GM10847 (cell line): ENCODE measurements around the gene COG2.

Source experiments
- POLR2A ChIP-seq: IDR thresholded peaks from 2 replicates; pipeline ENCODE4 v1.6.1; 2011; ENCODE audit not compliant: insufficient read length; ENCODE audit errors: extremely low read depth

Gene COG2

GRCh38 chr1:230690101-230690500, 47.8 kb downstream of the COG2 start:
- TF ChIP-seq POLR2A, result no peak

- no peak for TF ChIP-seq POLR2A
These were observed 49.3 kb downstream of the COG2 start for GRCh38 chr1:230691615-230692014.

GRCh38 chr1:230693221-230693620, 50.9 kb downstream of the COG2 start:
- no peak for TF ChIP-seq POLR2A

- no peak for TF ChIP-seq POLR2A
These were observed 51.5 kb downstream of the COG2 start for GRCh38 chr1:230693777-230694176.

GRCh38 chr1:230694464-230694863, 52.2 kb downstream of the COG2 start:
- TF ChIP-seq POLR2A, result no peak

GRCh38 chr1:230694991-230695390, 52.7 kb downstream of the COG2 start:
- TF ChIP-seq POLR2A, result no peak

- TF ChIP-seq POLR2A, result no peak
These were observed 53.9 kb downstream of the COG2 start for GRCh38 chr1:230696218-230696617.

GRCh38 chr1:230696722-230697437, 54.6 kb downstream of the COG2 start:
- no peak for TF ChIP-seq POLR2A

- no peak for TF ChIP-seq POLR2A
These were observed 55.8 kb downstream of the COG2 start for GRCh38 chr1:230698130-230698529.

- no peak for TF ChIP-seq POLR2A
These were observed 57.4 kb downstream of the COG2 start for GRCh38 chr1:230699716-230700115.

- no peak for TF ChIP-seq POLR2A
These were observed 57.9 kb downstream of the COG2 start for GRCh38 chr1:230700132-230700531.

GRCh38 chr1:230701434-230701833, 59.2 kb downstream of the COG2 start:
- no peak for TF ChIP-seq POLR2A

- TF ChIP-seq POLR2A, result no peak
These were observed 59.9 kb downstream of the COG2 start for GRCh38 chr1:230701895-230702768.

GRCh38 chr1:230702934-230703678, 60.8 kb downstream of the COG2 start:
- TF ChIP-seq POLR2A, result no peak

- TF ChIP-seq POLR2A, result no peak
These were observed 61.6 kb downstream of the COG2 start for GRCh38 chr1:230703679-230704385.

- TF ChIP-seq POLR2A, result no peak
These were observed 62.5 kb downstream of the COG2 start for GRCh38 chr1:230704830-230705229.
